OCI-LY3 (cell line): ENCODE measurements around the gene NKX1-2.

Experiments
- CTCF ChIP-seq: fragments of 200-600, 300-600 bp; sonication (generic); IDR thresholded peaks from 2 replicates; pipeline ENCODE4 v1.5.1; 2014; ENCODE audit warnings: antibody characterized with exemption, low read length, low read depth
- EZH2phosphoT487 ChIP-seq: fragments of 200-600 bp; shearing (Covaris generic); IDR thresholded peaks from 2 replicates; pipeline ENCODE4 v1.6.1; 2018; ENCODE audit warnings: antibody characterized with exemption, mixed run types, low read depth

GRCh38 chr10:124496150-124496549 lies 46.3 kb upstream of the NKX1-2 start:
- TF ChIP-seq CTCF (no peak), EZH2phosphoT487 (no peak)
